Pons (tissue), 1 donor: ENCODE results near the gene INS.

Source experiments
- DNase-seq: peaks from one replicate; pipeline ENCODE4 v3.0.0-alpha.2; 2016; ENCODE audit warnings: low spot score

The INS gene

GRCh38 chr11:2144544-2145248 lies 16.3 kb downstream of the INS start:
- DNase-seq, result no peak

- DNase-seq, result no peak
Observed at GRCh38 chr11:2143799-2144543, 17.0 kb downstream of the INS start.

GRCh38 chr11:2143477-2143798 lies 17.6 kb downstream of the INS start:
- DNase-seq, result no peak

GRCh38 chr11:2142762-2143202 lies 18.2 kb downstream of the INS start:
- no peak for DNase-seq

DNA sequence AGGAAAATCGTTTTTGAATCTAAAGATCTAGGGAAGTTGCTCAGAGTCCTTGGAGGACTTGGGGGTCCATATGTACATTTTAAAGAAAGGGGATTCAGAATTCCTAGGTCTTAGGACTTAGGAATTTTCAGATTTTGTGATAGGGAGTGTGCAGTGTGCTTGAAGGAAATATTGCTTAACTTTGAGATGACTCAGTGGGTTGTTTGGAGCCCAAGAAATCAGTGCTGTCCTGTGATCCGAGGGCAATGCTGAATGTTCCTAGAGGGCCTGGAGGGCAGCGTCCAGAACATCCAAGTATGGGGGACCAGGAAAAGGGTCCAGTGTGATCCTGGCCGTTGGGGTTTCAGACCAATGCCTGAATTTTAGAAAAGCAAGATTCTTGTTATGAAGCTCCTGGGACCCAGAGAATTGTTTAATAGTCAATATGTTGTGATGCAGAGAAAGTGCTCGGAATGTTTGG lies 18.7 kb downstream of the INS start:
- DNase-seq, result no peak

GRCh38 chr11:2140411-2141400 lies 20.3 kb downstream of the INS start:
- no peak for DNase-seq

DNA sequence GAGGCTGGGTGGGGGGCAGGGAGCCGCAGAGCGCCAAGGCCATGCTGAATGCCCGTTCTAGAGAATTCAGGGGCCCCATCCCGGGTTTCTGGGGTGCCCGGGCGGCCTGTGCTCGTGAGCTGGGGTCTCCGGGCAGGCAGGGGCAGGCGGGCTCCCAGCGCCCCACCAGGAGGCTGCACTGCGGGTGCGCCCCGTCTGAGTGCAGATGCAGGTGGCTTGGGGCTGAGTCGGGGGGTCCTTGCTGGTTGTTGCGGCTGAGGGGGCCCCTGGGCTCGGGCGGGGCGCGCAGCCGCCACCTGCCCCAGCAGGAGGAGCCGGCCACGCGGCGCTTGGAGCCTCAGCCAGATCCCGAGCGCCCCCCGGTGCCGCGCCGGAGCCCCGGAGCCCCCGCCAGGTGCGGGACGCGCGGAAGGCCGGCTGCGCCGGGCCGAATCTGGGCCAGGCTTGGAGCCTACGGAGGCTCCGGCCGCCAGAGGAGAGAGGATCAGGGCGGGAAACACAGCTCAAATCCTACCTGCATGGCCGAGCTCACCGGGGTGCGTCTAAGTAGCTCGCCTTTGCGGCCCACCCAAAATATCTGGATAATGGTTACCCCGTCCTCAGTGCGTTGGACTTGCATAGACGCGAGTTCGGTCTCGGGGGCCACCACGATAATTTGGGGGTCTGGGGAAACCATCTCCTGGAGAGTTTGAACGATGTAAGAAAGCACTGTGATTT lies 21.2 kb downstream of the INS start:
- no peak for DNase-seq

GRCh38 chr11:2139123-2139521 lies 21.9 kb downstream of the INS start, which contains the start of gene IGF2:
Gene IGF2, minus strand, starts transcription at chr11:2139389. Its CDS starts 3,866 bp downstream, at chr11:2135523.
- DNase-seq, result no peak

- DNase-seq, result no peak
Observed at GRCh38 chr11:2138431-2139122, 22.4 kb downstream of the INS start.

GRCh38 chr11:2138068-2138430 lies 23.0 kb downstream of the INS start:
- DNase-seq, result no peak

- no peak for DNase-seq
Observed at GRCh38 chr11:2137202-2138067, 23.6 kb downstream of the INS start.

DNA sequence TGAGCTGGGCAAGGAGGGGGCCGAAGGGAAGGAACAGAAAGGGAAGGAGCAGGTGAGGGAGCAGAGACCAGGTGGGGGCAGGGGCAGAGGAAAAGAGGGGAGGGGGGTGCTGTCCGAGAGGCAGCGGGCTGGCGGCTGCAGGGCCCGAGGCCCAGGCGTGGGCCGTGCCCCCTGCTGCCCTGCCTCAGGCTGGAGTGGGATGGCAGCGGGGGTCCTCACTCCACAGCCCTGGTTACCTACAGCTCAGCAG lies 24.1 kb downstream of the INS start:
- no peak for DNase-seq

- no peak for DNase-seq
Observed at GRCh38 chr11:2136209-2136951, 24.6 kb downstream of the INS start.

GRCh38 chr11:2135648-2136201 lies 25.3 kb downstream of the INS start:
- DNase-seq, result no peak

DNA sequence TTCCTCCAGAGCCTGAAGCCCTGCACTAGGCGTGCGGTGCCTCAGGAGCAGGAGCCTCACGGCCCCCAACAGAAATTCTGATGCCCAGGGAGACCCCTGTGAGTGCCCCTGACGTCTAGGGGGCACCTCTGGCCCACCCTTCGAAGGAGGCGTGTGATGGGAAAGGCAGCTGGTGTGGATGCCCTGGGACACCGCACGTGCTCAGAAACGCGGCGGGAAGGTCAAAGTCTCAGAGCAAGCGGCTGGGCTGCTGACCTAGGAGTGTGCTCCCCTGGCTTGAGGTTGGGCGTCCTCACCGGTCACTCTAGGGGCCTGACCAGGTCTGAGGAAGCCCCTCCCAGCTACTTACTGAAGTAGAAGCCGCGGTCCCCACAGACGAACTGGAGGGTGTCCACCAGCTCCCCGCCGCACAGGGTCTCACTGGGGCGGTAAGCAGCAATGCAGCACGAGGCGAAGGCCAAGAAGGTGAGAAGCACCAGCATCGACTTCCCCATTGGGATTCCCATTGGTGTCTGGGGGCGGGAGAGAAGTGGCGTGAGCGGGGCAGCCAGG lies 25.9 kb downstream of the INS start:
- DNase-seq, result no peak

DNA sequence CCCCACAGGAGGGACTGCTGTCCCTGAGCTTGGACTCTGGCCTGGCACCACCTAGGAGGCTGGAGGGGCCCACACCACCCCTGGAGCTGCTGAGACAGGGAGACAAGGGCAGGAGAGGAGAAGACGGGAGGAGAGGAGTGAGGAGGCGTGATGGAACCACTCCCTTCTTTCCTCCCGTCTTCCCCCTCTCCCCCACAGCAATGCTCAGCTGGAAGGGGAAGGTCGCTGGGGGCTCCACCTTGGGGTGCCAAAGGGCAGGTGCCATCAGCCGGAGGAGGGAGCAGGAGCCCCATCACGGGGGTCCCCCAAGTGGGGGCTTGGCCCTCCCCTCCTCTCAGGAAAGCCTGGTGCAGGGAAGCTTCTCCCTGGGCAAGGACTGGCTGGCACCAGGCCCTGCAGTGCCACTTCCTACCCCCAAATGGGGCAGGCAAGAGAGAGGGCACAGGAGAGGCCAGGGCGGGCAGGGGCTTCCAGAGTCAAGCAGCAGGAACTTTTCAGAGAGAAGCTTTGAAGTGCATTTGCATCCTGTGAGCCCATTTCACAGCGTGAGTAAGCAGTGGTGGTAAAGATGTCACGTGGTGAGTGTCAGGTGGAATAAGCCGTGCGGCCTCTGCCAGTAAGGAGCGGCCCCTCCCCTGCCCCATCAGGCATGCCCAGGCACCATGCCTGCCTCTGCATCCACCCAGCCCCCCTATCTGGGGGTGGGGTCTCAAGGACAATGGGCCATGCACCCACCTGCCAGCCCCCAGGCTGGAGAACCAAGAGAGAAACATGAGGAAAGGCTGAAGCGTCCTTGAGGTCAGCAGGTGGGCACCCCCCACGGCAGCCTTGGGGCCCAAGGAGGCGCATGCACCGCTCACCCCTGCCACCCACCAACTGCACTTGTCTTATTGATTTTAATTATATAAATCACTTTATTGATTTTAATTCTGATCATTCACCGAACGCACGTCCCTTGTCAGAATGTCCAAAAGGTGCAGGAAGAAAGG lies 26.7 kb downstream of the INS start:
- no peak for DNase-seq

DNA sequence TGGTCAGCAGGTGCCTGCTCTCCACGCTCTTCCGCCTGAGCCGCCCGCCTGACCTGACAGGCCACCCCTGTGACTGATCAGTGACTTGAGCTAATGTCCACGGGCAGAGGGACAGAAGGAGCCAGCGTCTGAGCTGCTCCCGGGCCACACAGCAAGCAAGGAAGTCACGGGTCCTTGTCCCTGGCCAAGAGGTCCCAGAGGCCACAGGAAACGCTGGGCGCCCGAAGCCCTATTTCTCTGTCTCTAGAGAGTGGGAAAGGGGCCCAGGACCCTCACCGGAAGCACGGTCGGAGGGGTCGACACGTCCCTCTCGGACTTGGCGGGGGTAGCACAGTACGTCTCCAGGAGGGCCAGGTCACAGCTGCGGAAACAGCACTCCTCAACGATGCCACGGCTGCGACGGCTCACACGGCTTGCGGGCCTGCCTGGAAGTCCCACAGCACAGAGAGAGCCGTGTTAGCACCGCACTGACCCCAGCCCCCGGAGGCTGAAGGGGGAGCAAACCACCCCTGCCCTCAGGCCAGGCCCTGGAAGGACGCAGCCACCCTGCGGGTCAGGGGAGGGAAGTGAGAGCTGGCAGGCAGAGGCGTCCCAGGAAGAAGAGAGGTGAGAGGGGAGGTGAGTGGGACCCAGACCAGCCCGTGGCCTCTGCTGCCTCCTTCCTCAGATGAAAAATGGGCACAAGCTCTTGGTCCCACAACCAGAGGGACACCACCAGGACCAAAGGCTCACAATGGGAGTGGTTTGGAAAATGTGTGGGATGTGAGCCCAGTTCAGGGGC lies 27.6 kb downstream of the INS start:
- DNase-seq, result no peak
